Measurements from ENCODE around the gene ERC2.

GRCh38 chr3:55709411-55710012 lies 758.8 kb downstream of the ERC2 start:
- TF ChIP-seq USF1 (IDR thresholded peaks at IDR 0.05) (no peak), FOXM1 (IDR thresholded peaks at IDR 0.05; ENCODE audit: borderline replicate concordance, low read depth) (no peak), MAX (IDR thresholded peaks at IDR 0.05) (no peak), CEBPB (IDR thresholded peaks at IDR 0.05) (no peak), RAD21 (IDR thresholded peaks at IDR 0.05; ENCODE audit: low read depth) (no peak), EP300 (IDR thresholded peaks at IDR 0.05; ENCODE audit: borderline replicate concordance) (no peak), NFIC (IDR thresholded peaks at IDR 0.05) (no peak), YY1 (IDR thresholded peaks at IDR 0.05; ENCODE audit: low read depth) (no peak), REST (IDR thresholded peaks at IDR 0.05; ENCODE audit: low read depth) (no peak), CREB1 (IDR thresholded peaks at IDR 0.05; ENCODE audit: low read depth) (no peak), ZBTB7A (IDR thresholded peaks at IDR 0.05; ENCODE audit: low read depth) (no peak), EGR1 (IDR thresholded peaks at IDR 0.05) (no peak)

Data from Ishikawa (cell line).